Suppressor macrophage treated with lipopolysaccharide for 1 hour (primary cell): ENCODE data around the gene SAMMSON.

Source experiments
- DNase-seq, 3 donors: peaks; one replicate each; pipeline ENCODE4 v3.0.0-alpha.2; 2020 to 2022

The SAMMSON gene

GRCh38 chr3:69999140-70000027, at the start of gene SAMMSON:
SAMMSON (plus strand) TSS chr3:69999733.
- DNase-seq, result no peak

- no peak for DNase-seq
These were observed 47.9 kb upstream of the SAMMSON start for GRCh38 chr3:69951616-69952015.

- no peak for DNase-seq
These were observed 40.0 kb upstream of the SAMMSON start for GRCh38 chr3:69959581-69959980.

- DNase-seq, result peak; percentile 58 to 88 (median 77)
These were observed 37.7 kb upstream of the SAMMSON start for GRCh38 chr3:69961706-69962439.

GRCh38 chr3:69963643-69964042, 35.9 kb upstream of the SAMMSON start:
- DNase-seq, result no peak

- DNase-seq, result no peak
These were observed 32.4 kb upstream of the SAMMSON start for GRCh38 chr3:69967156-69967555.

GRCh38 chr3:69970827-69971226, 28.7 kb upstream of the SAMMSON start:
- peak; percentile 35 to 69 (median 59) for DNase-seq

- DNase-seq, result no peak
These were observed 26.9 kb upstream of the SAMMSON start for GRCh38 chr3:69972672-69973071.

- no peak for DNase-seq
These were observed 23.5 kb upstream of the SAMMSON start for GRCh38 chr3:69976021-69976420.

GRCh38 chr3:69983546-69984265, 15.8 kb upstream of the SAMMSON start:
- peak; percentile 58 to 80 (median 78) for DNase-seq

- DNase-seq, result no peak
These were observed 14.3 kb upstream of the SAMMSON start for GRCh38 chr3:69985266-69985665.

- no peak for DNase-seq
These were observed 13.1 kb upstream of the SAMMSON start for GRCh38 chr3:69986419-69986818.

- DNase-seq, result no peak
These were observed 11.7 kb upstream of the SAMMSON start for GRCh38 chr3:69987833-69988232.

GRCh38 chr3:69993757-69994156, 5.8 kb upstream of the SAMMSON start:
- no peak for DNase-seq

- peak; percentile 63 to 81 (median 66) for DNase-seq
These were observed 4.6 kb upstream of the SAMMSON start for GRCh38 chr3:69994919-69995318.

GRCh38 chr3:69997631-69998307, 1.8 kb upstream of the SAMMSON start:
- no peak for DNase-seq

- DNase-seq, result no peak
These were observed 784 bp upstream of the SAMMSON start for GRCh38 chr3:69998759-69999139.

GRCh38 chr3:70000028-70000410, 486 bp downstream of the SAMMSON start:
- DNase-seq, result no peak

- no peak for DNase-seq
These were observed 1.1 kb downstream of the SAMMSON start for GRCh38 chr3:70000563-70001081.

- DNase-seq, result no peak
These were observed 3.6 kb downstream of the SAMMSON start for GRCh38 chr3:70003119-70003518.

- DNase-seq, result peak; percentile 22 to 60 (median 57)
These were observed 6.6 kb downstream of the SAMMSON start for GRCh38 chr3:70006089-70006488.

GRCh38 chr3:70010346-70010745, 10.8 kb downstream of the SAMMSON start:
- DNase-seq, result peak; percentile 33 to 67 (median 66)

GRCh38 chr3:70011582-70011981, 12.0 kb downstream of the SAMMSON start:
- no peak for DNase-seq
